Hematopoietic multipotent progenitor cell treated with erythropoietin and hydrocortisone succinate and interleukin-3 and kit ligand, for 17 days (in vitro differentiated cells): ENCODE data around the gene CHI3L2.

Experiments
- DNase-seq: peaks from one replicate; pipeline ENCODE4 v3.0.0-alpha.2; 2015; ENCODE audit warnings: low spot score

CHI3L2 gene

GRCh38 chr1:111221276-111221632 lies 6.3 kb upstream of the CHI3L2 start:
- DNase-seq, result peak; percentile 15

- DNase-seq, result no peak
Observed at GRCh38 chr1:111221633-111222291, 5.8 kb upstream of the CHI3L2 start.

- peak; percentile 86 for DNase-seq
Observed at GRCh38 chr1:111222308-111223125, 5.0 kb upstream of the CHI3L2 start.

DNA sequence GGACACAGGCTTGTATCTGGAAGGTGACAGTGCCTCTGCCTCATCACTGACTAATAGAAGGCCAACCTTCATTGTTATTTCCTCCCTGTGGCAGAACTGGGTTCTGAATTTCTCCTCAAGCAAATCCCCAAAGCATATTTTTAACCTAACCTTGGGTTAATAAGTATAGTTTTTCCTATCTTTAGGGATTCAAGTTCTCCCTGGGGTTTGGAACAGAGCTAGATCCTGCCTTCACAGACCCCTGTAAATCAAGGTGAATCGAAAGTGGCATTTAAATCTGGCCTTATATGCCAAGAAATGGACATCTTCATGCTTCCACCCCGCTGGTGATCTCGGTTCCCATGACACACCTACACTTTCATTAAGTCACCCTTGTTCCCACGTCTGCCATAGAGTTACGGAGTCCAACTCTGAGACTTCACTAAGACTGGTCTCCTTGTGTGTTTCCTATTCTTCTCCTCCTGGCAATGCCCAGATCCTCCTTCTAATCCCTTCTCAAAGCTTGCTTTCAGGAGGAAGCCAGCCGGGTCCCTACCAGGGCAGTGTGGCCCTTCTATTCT lies 4.3 kb upstream of the CHI3L2 start:
- DNase-seq, result no peak

GRCh38 chr1:111225091-111225490 lies 2.4 kb upstream of the CHI3L2 start:
- DNase-seq, result no peak

DNA sequence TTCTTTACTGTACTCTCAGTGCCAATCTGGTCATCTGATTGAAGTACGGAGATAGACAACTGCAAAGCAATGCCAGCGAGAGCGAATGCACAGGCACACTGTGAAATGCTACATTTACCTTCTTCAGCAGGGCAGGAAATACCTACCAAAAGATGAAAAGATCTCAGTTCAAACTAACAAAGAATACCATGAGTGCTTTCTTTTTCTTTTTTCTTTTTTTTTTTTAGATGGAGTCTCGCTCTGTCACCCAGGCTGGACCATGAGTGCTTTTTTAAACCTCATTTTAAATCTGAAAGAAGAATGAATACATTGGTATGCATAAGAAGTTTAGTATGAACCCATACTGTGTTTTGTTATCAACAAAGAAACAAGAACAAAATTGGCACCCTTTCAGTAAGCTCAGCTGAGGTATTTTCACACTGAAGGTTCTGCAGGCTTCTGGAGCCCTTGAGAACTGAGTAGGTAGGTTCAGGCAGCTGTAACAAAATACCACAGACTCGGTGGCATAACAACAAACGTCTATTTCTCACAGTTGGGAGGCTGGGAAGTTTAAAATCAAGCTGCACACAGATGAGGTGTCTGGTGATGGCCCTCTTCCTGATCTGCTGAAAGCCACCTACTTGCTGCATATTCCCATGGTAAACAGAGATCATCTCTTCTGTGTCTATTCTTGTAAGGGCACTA lies 1.7 kb upstream of the CHI3L2 start:
- DNase-seq, result no peak

DNA sequence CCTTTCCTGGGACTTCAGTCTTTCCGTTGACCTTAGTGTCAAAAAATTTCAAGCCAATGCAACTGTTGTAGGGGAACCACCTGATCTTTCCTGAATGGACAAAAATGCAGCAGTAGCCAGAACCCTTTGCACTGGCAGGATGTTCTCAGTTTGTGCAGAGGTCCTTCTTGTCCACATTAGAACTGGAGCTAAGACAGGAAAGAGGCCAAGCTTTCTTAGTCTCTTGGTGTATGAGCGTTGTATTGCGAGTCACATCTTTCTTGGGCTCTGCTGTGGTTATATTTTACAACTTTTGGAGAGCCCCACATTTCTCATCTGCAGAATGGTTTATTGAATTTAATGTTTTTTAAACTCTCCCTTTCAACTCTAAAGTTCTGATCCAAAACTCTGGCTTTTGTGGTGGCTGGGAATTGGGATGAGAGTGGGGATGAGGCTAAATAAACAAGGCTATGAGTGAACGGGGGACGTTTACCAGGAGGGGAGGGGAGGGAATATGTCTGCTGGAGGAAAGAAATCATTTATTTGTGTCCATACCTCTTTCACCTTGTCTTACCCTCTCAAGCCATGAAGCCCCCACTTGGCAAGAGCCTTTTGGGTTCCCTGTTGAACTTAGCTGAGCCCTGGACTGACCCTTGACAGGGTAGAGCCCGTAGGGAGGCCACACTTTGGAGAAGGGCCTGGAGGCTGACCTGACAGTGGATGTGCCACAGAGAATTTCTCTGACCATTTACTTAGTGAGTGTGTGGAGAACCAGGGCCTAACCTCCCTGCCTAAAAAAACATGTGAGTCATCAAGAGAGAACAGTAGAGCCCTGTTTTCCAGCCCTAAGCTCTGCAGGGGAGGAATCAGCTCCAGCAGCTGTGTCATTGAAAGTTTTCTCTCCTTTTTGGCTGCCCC lies 586 bp downstream of the CHI3L2 start:
- no peak for DNase-seq

- DNase-seq, result no peak
Observed at GRCh38 chr1:111228748-111229126, 1.2 kb downstream of the CHI3L2 start.

GRCh38 chr1:111232134-111232533 lies 4.6 kb downstream of the CHI3L2 start:
- DNase-seq, result no peak

- no peak for DNase-seq
Observed at GRCh38 chr1:111234258-111234657, 6.7 kb downstream of the CHI3L2 start.

DNA sequence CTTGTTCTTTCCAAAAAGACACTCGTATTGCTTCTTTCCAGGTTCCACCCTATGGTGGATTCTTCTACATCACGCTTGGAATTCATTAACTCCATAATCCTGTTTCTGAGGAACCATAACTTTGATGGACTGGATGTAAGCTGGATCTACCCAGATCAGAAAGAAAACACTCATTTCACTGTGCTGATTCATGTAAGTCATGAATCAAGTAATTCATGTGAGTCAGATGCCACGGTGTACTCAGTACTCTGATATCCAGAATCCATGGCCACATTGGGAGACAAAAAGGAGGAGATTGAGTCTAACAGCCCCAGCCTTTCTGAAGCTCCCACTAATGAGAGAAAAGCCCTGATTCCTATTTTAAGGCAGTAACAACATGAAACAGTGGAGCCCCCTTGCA lies 7.4 kb downstream of the CHI3L2 start:
- no peak for DNase-seq

GRCh38 chr1:111236379-111236778 lies 8.9 kb downstream of the CHI3L2 start:
- DNase-seq, result no peak

- DNase-seq, result no peak
Observed at GRCh38 chr1:111236806-111237205, 9.3 kb downstream of the CHI3L2 start.

DNA sequence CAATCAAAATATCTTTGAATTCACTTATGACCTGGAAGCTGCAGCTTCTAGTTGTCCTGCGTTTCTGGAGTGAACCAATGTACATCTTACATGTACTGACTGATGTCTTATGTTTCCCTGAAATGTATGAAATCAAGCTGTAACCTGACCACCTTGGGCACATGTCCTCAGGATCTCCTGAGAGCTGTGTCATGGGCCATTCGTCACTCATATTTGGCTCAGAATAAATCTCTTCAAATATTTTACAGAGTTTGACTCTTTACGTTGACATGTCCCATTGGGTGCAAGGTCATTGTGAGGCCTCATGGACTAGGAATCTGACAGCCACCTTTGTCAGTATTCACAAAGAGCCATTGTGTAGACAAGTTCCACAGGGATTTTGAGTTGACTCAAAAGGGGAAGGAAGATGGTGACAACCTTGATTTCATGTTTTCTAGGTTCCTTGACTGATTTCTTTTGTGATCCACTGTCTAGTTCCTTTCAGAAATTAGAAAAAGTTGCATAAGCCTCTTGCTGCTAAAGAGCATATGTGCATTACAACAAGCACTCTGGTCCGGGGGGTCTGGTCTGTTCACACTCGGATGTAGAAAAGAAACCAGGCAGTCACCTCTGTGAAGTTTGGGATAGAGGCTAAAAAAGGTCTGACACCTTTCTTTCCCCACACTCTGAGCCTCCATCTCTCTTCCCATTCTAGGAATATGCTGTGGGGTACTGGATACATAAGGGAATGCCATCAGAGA lies 10.7 kb downstream of the CHI3L2 start:
- no peak for DNase-seq

DNA sequence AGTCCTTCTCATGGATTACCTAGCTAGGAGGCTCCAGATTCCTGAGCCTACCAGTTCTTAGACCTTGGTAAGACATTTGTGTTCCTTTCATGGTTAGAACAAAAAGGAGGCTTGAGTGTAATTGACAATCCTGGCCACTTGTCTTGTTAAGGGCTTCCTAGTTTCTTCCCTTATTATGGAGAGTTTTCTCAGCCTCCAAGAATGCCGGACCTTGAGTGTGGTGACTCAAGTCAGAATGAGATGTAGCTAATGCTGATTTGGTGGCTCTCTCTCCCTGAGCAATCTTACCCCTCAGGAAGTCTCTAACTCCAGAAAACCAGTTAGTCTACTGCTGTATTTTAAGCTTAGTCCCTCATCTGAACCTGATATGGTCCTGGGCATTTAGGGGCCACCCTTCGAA lies 14.3 kb downstream of the CHI3L2 start:
- DNase-seq, result no peak

DNA sequence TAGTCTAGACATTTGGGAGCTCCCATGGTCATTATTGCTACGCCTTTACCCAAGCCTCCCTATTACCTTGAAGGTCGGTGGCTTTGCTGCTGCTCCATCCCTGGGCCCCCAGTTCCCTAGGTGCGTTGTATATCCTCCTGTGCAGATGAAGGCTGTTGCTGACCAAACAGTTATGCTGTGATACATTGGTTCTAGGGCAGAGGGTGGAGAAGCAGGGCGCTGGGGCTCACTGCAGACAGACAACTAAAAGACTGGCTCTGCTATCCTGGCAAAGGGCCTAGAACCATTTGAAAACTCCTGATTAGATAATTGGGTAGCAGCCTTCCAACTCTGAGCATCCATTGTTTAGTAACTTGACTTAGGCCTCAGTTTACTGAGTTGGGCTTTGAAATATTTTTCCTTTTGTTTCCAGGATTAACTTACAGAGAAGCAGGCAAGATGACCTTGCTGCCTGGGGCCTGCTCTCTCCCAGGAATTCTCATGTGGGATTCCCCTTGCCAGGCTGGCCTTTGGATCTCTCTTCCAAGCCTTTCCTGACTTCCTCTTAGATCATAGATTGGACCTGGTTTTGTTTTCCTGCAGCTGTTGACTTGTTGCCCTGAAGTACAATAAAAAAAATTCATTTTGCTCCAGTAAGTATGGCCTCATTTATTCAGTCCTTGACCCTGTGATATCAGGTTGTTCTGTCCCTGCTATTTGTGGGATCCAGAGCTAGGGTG lies 15.5 kb downstream of the CHI3L2 start:
- no peak for DNase-seq

DNA sequence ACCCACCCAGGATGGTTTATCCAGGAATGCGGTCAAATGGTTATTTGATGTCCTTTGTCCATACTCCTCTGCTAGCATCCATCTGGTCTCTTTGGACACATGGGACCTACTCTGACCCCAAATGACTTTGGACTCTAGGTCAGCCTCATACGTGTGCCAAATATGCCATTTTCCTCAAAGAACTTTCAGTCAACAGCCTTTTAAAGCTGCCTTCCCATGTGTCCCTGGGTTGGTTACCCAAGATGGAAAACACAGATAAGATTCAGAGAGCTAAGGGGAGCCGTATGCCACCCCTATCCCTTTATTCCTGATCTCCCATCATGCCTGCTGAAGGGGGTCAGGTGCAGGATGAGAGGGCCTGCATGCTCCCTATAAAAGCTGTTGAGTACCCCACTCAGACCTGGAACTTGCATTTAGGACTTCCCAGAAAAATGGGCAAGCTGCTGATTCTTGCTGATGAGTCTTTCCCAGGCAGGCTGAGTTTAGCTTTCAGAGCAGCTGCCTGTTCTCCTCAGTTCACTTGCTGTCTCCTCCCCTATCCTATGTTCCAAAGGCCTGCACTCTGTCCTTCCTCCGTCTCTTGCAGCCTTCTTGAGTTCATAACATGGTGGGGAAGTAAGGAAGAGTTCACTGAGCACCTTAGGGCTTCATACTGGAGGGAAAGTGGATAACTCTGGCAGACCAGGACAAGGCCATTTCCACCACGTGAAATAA lies 19.8 kb downstream of the CHI3L2 start:
- DNase-seq, result no peak

- DNase-seq, result no peak
Observed at GRCh38 chr1:111249960-111250359, 22.4 kb downstream of the CHI3L2 start.

DNA sequence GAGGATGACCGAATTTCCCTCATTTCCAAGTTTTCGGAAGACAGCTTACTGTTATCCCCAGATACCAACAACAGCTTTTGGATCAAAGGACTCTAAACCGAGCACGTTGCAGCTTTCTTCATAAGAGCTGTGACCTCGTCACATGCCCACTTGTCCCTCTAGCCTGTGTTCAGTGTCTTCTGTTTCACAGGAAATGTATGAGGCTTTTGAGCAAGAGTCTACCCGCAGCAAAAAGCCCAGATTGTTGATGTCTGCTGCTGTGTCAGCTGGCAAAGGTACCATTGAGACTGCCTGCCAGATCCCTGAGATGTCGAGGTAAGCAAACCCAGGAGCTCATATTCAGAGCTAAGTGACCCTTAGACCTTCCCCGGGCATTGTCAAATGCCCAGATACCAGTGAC lies 24.1 kb downstream of the CHI3L2 start:
- DNase-seq, result no peak

GRCh38 chr1:111252786-111253185 lies 25.3 kb downstream of the CHI3L2 start:
- no peak for DNase-seq
